Activated CD8-positive, alpha-beta T cell treated with anti-CD3 and anti-CD28 coated beads for 36 hours (primary cell): Measurements from ENCODE around the gene SEC63. TPM values are rescaled to one million over a fixed set of nuclear protein-coding genes. Genes with fewer than 3 reads are reported as not detected.
"Not testable (repeated sequence)": the region's sequence is repeated elsewhere in the genome, so short reads cannot be mapped to it uniquely, and the experiment has no call there.

ENCODE experiments used
- ATAC-seq: fragments of 200-7000 bp; cut with Tn5 transposase; one replicate; pipeline ENCODE4 v1.10.0; 2021; ENCODE audit warnings: mild to moderate bottlenecking, moderate library complexity
- CTCF ChIA-PET: fragments of 350-600 bp; sonication (Branson Sonifier 250); formaldehyde crosslinking; loops from one replicate; lab custom pipeline; 2021; ENCODE audit warnings: antibody characterized with exemption; lab: Charles Lee
- POLR2A ChIA-PET: fragments of 350-600 bp; sonication (Branson Sonifier 250); formaldehyde crosslinking; loops from one replicate; lab custom pipeline; 2021; ENCODE audit warnings: antibody characterized with exemption; lab: Charles Lee
- DNase-seq: peaks from one replicate; pipeline ENCODE4 v3.0.0-alpha.2; 2020
- H3K27ac Mint-ChIP-seq: one replicate; pipeline ENCODE4 v1.8.0; 2021; ENCODE audit warnings: mild to moderate bottlenecking, mixed read lengths
- H3K27me3 Mint-ChIP-seq: one replicate; pipeline ENCODE4 v1.8.0; 2021; ENCODE audit warnings: mixed read lengths
- H3K36me3 Mint-ChIP-seq: one replicate; pipeline ENCODE4 v1.8.0; 2021; ENCODE audit warnings: low read depth, mixed read lengths
- H3K4me1 Mint-ChIP-seq: one replicate; pipeline ENCODE4 v1.8.0; 2021; ENCODE audit warnings: low read depth, mixed read lengths
- H3K4me3 Mint-ChIP-seq: one replicate; pipeline ENCODE4 v1.8.0; 2021; ENCODE audit warnings: mild to moderate bottlenecking, moderate library complexity, mixed read lengths
- H3K9me3 Mint-ChIP-seq: one replicate; pipeline ENCODE4 v1.8.0; 2021; ENCODE audit warnings: mixed read lengths
- intact Hi-C: fragments of 100-400 bp; cut with micrococcal nuclease; formaldehyde crosslinking; loops from one replicate; pipeline ENCODE4 v1.10.0; 2022
- total RNA-seq, 2 experiments: library from RNA; stranded (reverse); gene quantifications; one replicate each; pipeline ENCODE4 v1.2.3, GENCODE V29; 2021
- TF ChIP-seq, protein P1 (sequence below): fragments of 200-600 bp; IDR thresholded peaks from one replicate; pipeline ENCODE4 v1.8.0; 2022; ENCODE audit warnings: antibody characterized with exemption, mild to moderate bottlenecking

Gene SEC63
- total RNA-seq, 2 experiments from 2014 or later: 89.9 to 90.7 TPM

DNA sequence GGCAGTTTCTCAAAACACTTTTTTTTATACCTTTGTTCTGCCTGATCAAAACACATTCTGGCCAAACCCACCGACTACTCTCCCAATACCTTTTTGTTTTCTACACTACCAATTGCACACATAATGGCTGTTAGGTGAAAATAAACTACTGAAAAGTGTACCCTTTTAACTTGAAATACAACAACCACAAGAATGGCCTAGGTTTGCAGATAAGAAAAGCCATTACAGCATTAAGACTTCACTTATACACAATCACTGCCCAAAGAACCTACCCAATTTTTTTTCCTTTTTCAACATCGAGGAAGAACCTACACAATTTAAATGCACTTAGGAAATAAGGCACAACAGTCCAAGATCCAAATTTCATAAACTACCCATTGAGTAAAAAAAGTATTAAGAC, 1.8 kb downstream of the SEC63 start:
- H3K9me3 Mint-ChIP-seq: no peaks in the 10 kb centered on the region
- no peak for ATAC-seq
- DNase-seq: no peak
- TF ChIP-seq, protein P1, sequence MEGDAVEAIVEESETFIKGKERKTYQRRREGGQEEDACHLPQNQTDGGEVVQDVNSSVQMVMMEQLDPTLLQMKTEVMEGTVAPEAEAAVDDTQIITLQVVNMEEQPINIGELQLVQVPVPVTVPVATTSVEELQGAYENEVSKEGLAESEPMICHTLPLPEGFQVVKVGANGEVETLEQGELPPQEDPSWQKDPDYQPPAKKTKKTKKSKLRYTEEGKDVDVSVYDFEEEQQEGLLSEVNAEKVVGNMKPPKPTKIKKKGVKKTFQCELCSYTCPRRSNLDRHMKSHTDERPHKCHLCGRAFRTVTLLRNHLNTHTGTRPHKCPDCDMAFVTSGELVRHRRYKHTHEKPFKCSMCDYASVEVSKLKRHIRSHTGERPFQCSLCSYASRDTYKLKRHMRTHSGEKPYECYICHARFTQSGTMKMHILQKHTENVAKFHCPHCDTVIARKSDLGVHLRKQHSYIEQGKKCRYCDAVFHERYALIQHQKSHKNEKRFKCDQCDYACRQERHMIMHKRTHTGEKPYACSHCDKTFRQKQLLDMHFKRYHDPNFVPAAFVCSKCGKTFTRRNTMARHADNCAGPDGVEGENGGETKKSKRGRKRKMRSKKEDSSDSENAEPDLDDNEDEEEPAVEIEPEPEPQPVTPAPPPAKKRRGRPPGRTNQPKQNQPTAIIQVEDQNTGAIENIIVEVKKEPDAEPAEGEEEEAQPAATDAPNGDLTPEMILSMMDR: no peak
- H3K27ac Mint-ChIP-seq: peak overlapping the region; percentile 97
- ChIA-PET POLR2A (interaction anchor here (1.1 to 1.4 kb wide), 3 partner anchors 15 to 497 kb away, joined by 3 read pairs; no protein-coding TSS in a partner anchor), CTCF (interaction anchor here (1.0 to 1.4 kb wide), 3 partner anchors 10 to 227 kb away, joined by 3 to 4 read pairs (median 3); no protein-coding TSS in a partner anchor)
- intact Hi-C loops: no loop called here
- H3K27me3 Mint-ChIP-seq: no peaks in the 10 kb centered on the region
- H3K36me3 Mint-ChIP-seq: peaks cover 27% of the 10 kb centered on the region
- H3K4me1 Mint-ChIP-seq: peaks cover 30% of the 10 kb centered on the region
- H3K4me3 Mint-ChIP-seq: peak overlapping the region; percentile 97

DNA sequence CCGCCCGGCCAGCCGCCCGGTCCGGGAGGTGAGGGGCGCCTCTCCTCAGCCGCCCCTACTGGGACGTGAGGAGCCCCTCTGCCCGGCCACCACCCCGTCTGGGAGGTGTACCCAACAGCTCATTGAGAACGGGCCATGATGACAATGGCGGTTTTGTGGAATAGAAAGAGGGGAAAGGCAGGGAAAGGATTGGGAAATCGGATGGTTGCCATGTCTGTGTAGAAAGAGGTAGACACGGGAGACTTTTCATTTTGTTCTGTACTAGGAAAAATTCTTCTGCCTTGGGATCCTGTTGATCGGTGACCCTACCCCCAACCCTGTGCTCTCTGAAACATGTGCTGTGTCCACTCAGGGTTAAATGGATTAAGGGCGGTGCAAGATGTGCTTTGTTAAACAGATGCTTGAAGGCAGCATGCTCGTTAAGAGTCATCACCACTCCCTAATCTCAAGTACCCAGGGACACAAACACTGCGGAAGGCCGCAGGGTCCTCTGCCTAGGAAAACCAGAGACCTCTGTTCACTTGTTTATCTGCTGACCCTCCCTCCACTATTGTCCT, 4.1 kb downstream of the SEC63 start:
- Mint-ChIP-seq H3K36me3 (peaks cover 34% of the 10 kb centered on the region), H3K4me1 (peaks cover 43% of the 10 kb centered on the region)
- CTCF ChIA-PET, ATAC-seq, DNase-seq, H3K4me3 Mint-ChIP-seq, H3K9me3 Mint-ChIP-seq, H3K27ac Mint-ChIP-seq, POLR2A ChIA-PET, intact Hi-C loops, H3K27me3 Mint-ChIP-seq: not testable (repeated sequence)

DNA sequence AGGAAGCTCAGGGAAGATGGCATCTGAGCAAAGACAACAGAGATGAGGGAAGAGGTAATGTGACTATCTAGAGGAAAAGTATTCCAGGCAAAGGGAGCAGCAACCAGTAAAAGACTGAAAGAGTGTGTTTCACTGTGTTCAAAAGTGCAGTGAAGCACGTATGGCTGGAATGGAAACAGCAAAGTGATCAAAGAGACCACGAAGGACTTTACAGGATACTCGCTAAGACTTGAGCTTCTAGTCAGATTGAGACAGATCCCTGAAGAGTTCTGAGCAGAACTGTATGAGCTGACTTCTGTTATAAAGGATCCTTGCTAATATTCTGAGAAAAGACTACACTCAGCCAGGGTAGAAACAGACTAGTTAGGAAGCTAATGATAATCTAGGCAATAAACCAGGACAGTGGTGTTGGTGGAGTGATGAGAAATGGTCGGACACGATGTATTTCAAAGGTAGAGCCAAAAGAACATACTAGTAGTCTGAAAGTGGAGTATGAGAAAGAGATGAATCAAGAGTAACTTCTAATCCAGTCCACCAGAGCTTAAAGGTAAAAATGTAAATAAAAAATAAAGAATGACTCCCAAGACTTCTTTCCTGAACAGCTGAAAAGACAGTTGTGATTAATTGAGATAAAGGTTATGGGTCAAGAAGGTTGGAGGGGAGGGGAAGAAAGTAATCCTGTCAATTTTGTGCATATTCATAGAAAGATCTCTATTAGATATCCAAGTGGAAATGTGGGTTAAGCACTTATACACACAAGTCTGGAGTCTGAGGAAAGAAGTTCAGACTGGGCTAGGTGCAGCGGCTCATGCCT, 14.2 kb downstream of the SEC63 start:
- Mint-ChIP-seq H3K4me3 (no peak overlapping the region), H3K4me1 (peaks cover 44% of the 10 kb centered on the region), H3K36me3 (peaks cover 12% of the 10 kb centered on the region), H3K9me3 (no peaks in the 10 kb centered on the region), H3K27me3 (no peaks in the 10 kb centered on the region), H3K27ac (peak overlapping the region; percentile 56)
- POLR2A ChIA-PET: interaction anchor here (1.9 kb wide), 1 partner anchor 14 kb away, joined by 5 read pairs; the partner anchor contains the start of gene SEC63
- CTCF ChIA-PET: interaction anchor here (1.1 to 1.3 kb wide), 2 partner anchors 23 to 240 kb away, joined by 3 to 4 read pairs; no protein-coding TSS in a partner anchor
- intact Hi-C loops: no loop called here
- ATAC-seq (peak; percentile 58), DNase-seq (no peak)
- TF ChIP-seq, protein P1: no peak

DNA sequence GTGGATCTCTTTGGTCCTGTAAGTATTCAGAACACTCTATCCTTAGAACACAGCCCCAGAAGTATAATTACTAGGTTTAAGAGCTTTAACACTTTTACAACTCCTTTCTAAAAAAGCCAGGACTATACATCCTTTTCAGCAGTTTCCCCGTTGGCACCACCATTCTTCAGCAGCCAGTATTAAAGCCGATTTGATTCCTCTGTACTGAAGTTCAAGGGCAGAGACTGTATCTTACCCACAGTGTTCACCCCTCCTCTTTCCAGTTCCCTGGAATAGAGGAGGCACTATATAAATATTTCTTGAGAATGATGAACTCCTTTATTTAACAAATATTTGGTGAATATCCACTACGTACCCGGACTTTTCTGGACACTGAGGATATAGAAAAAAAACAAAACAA, 15.9 kb downstream of the SEC63 start:
- peaks cover 12% of the 10 kb centered on the region for H3K36me3 Mint-ChIP-seq
- POLR2A ChIA-PET: interaction anchor here (0.7 kb wide), 1 partner anchor 27 kb away, joined by 3 read pairs; no protein-coding TSS in a partner anchor
- H3K27ac Mint-ChIP-seq: no peak overlapping the region
- H3K9me3 Mint-ChIP-seq: no peaks in the 10 kb centered on the region
- H3K4me3 Mint-ChIP-seq: no peak overlapping the region
- ATAC-seq: no peak
- H3K27me3 Mint-ChIP-seq: no peaks in the 10 kb centered on the region
- CTCF ChIA-PET: interaction anchor here (0.8 to 1.4 kb wide), 3 partner anchors 10 to 75 kb away, joined by 3 to 5 read pairs (median 5); no protein-coding TSS in a partner anchor
- intact Hi-C loops: no loop called here
- TF ChIP-seq, protein P1: no peak
- peaks cover 28% of the 10 kb centered on the region for H3K4me1 Mint-ChIP-seq
- no peak for DNase-seq

DNA sequence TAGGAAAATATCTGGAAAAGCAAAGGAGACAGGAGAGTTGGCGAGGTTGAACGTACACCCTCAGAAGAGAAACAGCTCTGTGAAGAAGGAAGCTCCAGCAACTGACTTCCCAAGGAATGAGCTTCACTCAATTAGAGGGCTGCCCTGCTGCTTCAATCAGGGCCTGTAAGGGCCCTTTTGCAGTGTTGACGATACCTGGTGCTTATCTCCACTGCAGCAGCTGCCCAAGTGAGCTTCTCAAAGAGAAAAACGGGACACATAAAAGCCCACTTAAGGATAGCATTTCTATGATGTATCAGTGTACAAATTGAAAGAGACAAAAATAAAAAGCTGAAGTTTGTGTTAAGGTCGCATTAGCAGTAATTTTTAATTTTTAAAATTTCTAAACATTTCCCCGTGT, 16.4 kb downstream of the SEC63 start:
- POLR2A ChIA-PET: interaction anchor here (0.7 to 1.0 kb wide), 2 partner anchors 15 to 27 kb away, joined by 3 read pairs; no protein-coding TSS in a partner anchor
- H3K4me3 Mint-ChIP-seq: no peak overlapping the region

More for the DNA sequence above, 16.4 kb downstream of the SEC63 start:
- H3K27me3 Mint-ChIP-seq: no peaks in the 10 kb centered on the region
- ATAC-seq (no peak), DNase-seq (no peak)
- CTCF ChIA-PET: interaction anchor here (0.8 to 1.4 kb wide), 5 partner anchors 10 to 108 kb away, joined by 3 to 5 read pairs (median 3); no protein-coding TSS in a partner anchor
- peaks cover 15% of the 10 kb centered on the region for H3K36me3 Mint-ChIP-seq
- TF ChIP-seq, protein P1: no peak
- no peaks in the 10 kb centered on the region for H3K9me3 Mint-ChIP-seq
- H3K4me1 Mint-ChIP-seq: peaks cover 27% of the 10 kb centered on the region
- no peak overlapping the region for H3K27ac Mint-ChIP-seq
- intact Hi-C loops: no loop called here
